K562 (cell line): ENCODE results near the gene ABCB6. TPM values are rescaled to one million over a fixed set of nuclear protein-coding genes. Genes with fewer than 3 reads are reported as not detected.
"Not testable (repeated sequence)": the region's sequence is repeated elsewhere in the genome, so short reads cannot be mapped to it uniquely, and the experiment has no call there.

Experiments used
- ATAC-seq: fragments of 200-7000 bp; cut with Tn5 transposase; 3 replicates; pipeline ENCODE4 v1.9.1; 2020; ENCODE audit warnings: moderate library complexity
- BruUV-seq: library from RNA; stranded (reverse); fragments of 400-500 nt; replicated peaks from 2 replicates; lab custom pipeline; 2021; lab: Mats Ljungman, UMichigan
- CTCF ChIA-PET: fragments of 300-600 bp; formaldehyde crosslinking; extraction: SDS; loops from one replicate; lab custom pipeline; 2021; ENCODE audit warnings: low intra/inter-chr PET ratio; lab: Yijun Ruan, JAX
- POLR2A ChIA-PET: fragments of 300-600, 350-650 bp; sonication (Branson Sonifier 250); formaldehyde crosslinking; extraction: SDS; loops from one replicate; lab custom pipeline; 2021; ENCODE audit warnings: antibody characterized with exemption, inconsistent platforms; lab: Yijun Ruan, JAX
- DNase-seq, 4 experiments: peaks; one replicate each; pipeline versions ENCODE4 v3.0.0 to v3.0.0-alpha.2; 2011 to 2018; ENCODE audit warnings: low spot score in 3 of 4, mixed read lengths in 3 of 4; ENCODE audit errors: extremely low read depth in 1 of 4
- FAIRE-seq: peaks from 2 replicates; lab custom pipeline; 2011; peaks lifted over from hg19 to GRCh38; lab: Jason Lieb, UNC
- H2AFZ ChIP-seq: 2 replicates; pipeline ENCODE4 v1.6.0; 2011; ENCODE audit warnings: low read depth, low read length, control low read depth, inconsistent platforms
- H3K27ac ChIP-seq: fragments of 200-600 bp; 3 replicates; pipeline ENCODE4 v1.8.0; 2011; ENCODE audit warnings: low read depth, mild to moderate bottlenecking, control low read depth, inconsistent platforms, low read length, moderate library complexity, mixed read lengths; ENCODE audit errors: extremely low read depth
- H3K27me3 ChIP-seq, 2 experiments: fragments of 300-600 bp in 1 of 2; 2 replicates in 1 of 2; 3 replicates in 1 of 2; pipeline versions ENCODE4 v1.6.0 to v1.8.0; 2011; ENCODE audit warnings: inconsistent platforms in 2 of 2, low read length in 2 of 2, mild to moderate bottlenecking in 1 of 2, mixed read lengths in 1 of 2, moderate library complexity in 1 of 2; ENCODE audit not compliant: control insufficient read depth in 2 of 2, insufficient read depth in 2 of 2
- H3K36me3 ChIP-seq: fragments of 300-600 bp; 3 replicates; pipeline ENCODE4 v1.8.0; 2011; ENCODE audit warnings: mild to moderate bottlenecking, low read length, inconsistent platforms; ENCODE audit not compliant: control insufficient read depth, insufficient read depth
- H3K4me1 ChIP-seq, 2 experiments: fragments of 200-600 bp in 1 of 2; replicated peaks in 1 of 2; 2 replicates in 1 of 2; 3 replicates in 1 of 2; pipeline versions ENCODE4 v1.5.1 to v1.8.0; 2011; ENCODE audit warnings: inconsistent platforms in 2 of 2, low read length in 2 of 2, mild to moderate bottlenecking in 1 of 2, mixed read lengths in 1 of 2, moderate library complexity in 1 of 2; ENCODE audit not compliant: control insufficient read depth in 2 of 2, insufficient read depth in 2 of 2
- H3K4me2 ChIP-seq: 2 replicates; pipeline ENCODE4 v1.6.1; 2011; ENCODE audit warnings: low read length, control low read depth, inconsistent platforms, mixed read lengths; ENCODE audit not compliant: insufficient read depth
- H3K4me3 ChIP-seq: fragments of 200-600 bp; sonication (generic), shearing (Covaris generic); 2 replicates; pipeline ENCODE4 v1.5.1; 2016; ENCODE audit warnings: control low read depth, inconsistent platforms
- H3K79me2 ChIP-seq: fragments of 200-600 bp; 3 replicates; pipeline ENCODE4 v1.8.0; 2011; ENCODE audit warnings: low read length, inconsistent platforms; ENCODE audit not compliant: control insufficient read depth, insufficient read depth
- H3K9ac ChIP-seq, 2 experiments: 2 replicates each; pipeline versions ENCODE4 v1.6.0 to v1.6.1; 2011; ENCODE audit warnings: low read depth in 2 of 2, low read length in 2 of 2, control low read depth in 1 of 2, inconsistent platforms in 1 of 2, mild to moderate bottlenecking in 1 of 2, mixed read lengths in 1 of 2; ENCODE audit not compliant: insufficient read depth in 1 of 2
- H3K9me1 ChIP-seq: one replicate; pipeline ENCODE4 v1.6.0; 2011; ENCODE audit warnings: inconsistent platforms, mild to moderate bottlenecking, low read length, moderate library complexity; ENCODE audit not compliant: control insufficient read depth, insufficient read depth
- H3K9me3 ChIP-seq: replicated peaks from 2 replicates; pipeline ENCODE4 v1.5.1; 2011; ENCODE audit warnings: low read depth, low read length, inconsistent platforms; ENCODE audit not compliant: control insufficient read depth, insufficient read depth
- H4K20me1 ChIP-seq: replicated peaks from 2 replicates; pipeline ENCODE4 v1.6.1; 2011; ENCODE audit warnings: low read length, inconsistent platforms, mixed read lengths; ENCODE audit not compliant: control insufficient read depth, insufficient read depth
- CBFA2T3 ChIP-seq: fragments of 450-650 bp; IDR thresholded peaks from 2 replicates; pipeline ENCODE4 v1.6.1; 2017
- CXXC5 ChIP-seq: fragments of 250-450 bp; sonication (Bioruptor Pico); IDR thresholded peaks from 2 replicates; pipeline ENCODE4 v1.8.0; 2022; ENCODE audit warnings: inconsistent platforms, mild to moderate bottlenecking, moderate library complexity
- DPF2 ChIP-seq: fragments of 450-650 bp; IDR thresholded peaks from 2 replicates; pipeline ENCODE4 v1.6.1; 2016
- ELF1 ChIP-seq: fragments of 200-800 bp; sonication (Bioruptor generic); IDR thresholded peaks from 2 replicates; pipeline ENCODE4 v1.6.1; 2016; ENCODE audit warnings: missing genetic modification characterization, missing compliant biosample characterization
- FOXP4 ChIP-seq: sonication (generic); formaldehyde crosslinking; IDR thresholded peaks from 2 replicates; pipeline ENCODE4 v1.8.0; 2022; ENCODE audit warnings: mild to moderate bottlenecking, missing genetic modification reagents, borderline replicate concordance
- HMBOX1 ChIP-seq: sonication (generic); IDR thresholded peaks from 2 replicates; pipeline ENCODE4 v1.6.1; 2016
- NFE2 ChIP-seq: IDR thresholded peaks from 2 replicates; pipeline ENCODE4 v1.6.1; 2014; ENCODE audit warnings: antibody characterized with exemption, low read depth
- ZNF316 ChIP-seq: fragments of 450-650 bp; IDR thresholded peaks from 2 replicates; pipeline ENCODE4 v1.6.1; 2016
- WGBS: fragments of 100-300 bp; shearing (Covaris generic); methylation state at CpG from one replicate; pipeline ENCODE4 v1.1.6; 2016; ENCODE audit warnings: low coverage, mixed read lengths; ENCODE audit not compliant: insufficient coverage; ENCODE audit errors: missing lambda C conversion rate; 5-methylcytosine and 5-hydroxymethylcytosine counted together
- in situ Hi-C: fragments of 300-500 bp; cut with MboI; formaldehyde crosslinking; loops from 4 replicates; pipeline ENCODE4 v1.15.0; 2018; ENCODE audit warnings: inconsistent platforms, mixed read lengths
- intact Hi-C: fragments of 100-400 bp; cut with micrococcal nuclease; formaldehyde crosslinking; loops from 2 replicates; pipeline ENCODE4 v1.14.2; 2022
- polyA plus RNA-seq, 8 experiments: library from polyadenylated mRNA; depleted of rRNA in 4 of 8; stranded (reverse) in 5 of 8; unstranded in 3 of 8; fragments of >200 nt; fragmentation: Nextera tagmentation in 2 of 8; fragmentation: Illumina TruSeq in 1 of 8; extraction: Ambion mirVana in 2 of 8; extraction: Trizol in 1 of 8; gene quantifications; 2 replicates each; pipeline versions ENCODE4 v1.2.1 to v1.2.3, GENCODE V29; 2011 to 2014; ENCODE audit warnings: inconsistent platforms in 1 of 8, missing spikeins in 1 of 8
- total RNA-seq, 7 experiments: library from RNA; depleted of rRNA in 6 of 7; stranded (reverse); fragments of >200 nt in 6 of 7; fragmentation: Illumina TruSeq in 2 of 7; extraction: Trizol in 2 of 7; gene quantifications; 2 replicates each; pipeline versions ENCODE4 v1.2.1 to v1.2.3, GENCODE V29; 2011 to 2021; ENCODE audit warnings: low replicate concordance in 1 of 7

Gene ABCB6
- total and polyA plus RNA-seq, 9 of the 15 experiments (the other 6 are each of a cell fraction or from before 2014, with no cell fraction given) = 3.7 to 29.8 (median 16.8) TPM

- TF ChIP-seq CXXC5 (CRISPR knock-in tag) (no peak), FOXP4 (CRISPR knock-in tag) (no peak), DPF2 (peak; percentile 12; the same call in 1 of the 2 replicates), HMBOX1 (peak; percentile 81), ZNF316 (peak; percentile 50), CBFA2T3 (peak; percentile 52), ELF1 (no peak), NFE2 (peak; percentile 60)
Observed at GRCh38 chr2:219261024-219261855, 42.5 kb upstream of the ABCB6 start (continued).

GRCh38 chr2:219258942-219259341 is 40.2 kb upstream of the ABCB6 start:
- ATAC-seq, CTCF ChIA-PET, in situ Hi-C loops, H3K9ac ChIP-seq, H2AFZ ChIP-seq, H3K79me2 ChIP-seq, H3K36me3 ChIP-seq, H3K27me3 ChIP-seq, H3K9me1 ChIP-seq, H4K20me1 ChIP-seq, intact Hi-C loops, FAIRE-seq, BruUV-seq, H3K27ac ChIP-seq, H3K4me2 ChIP-seq, H3K9me3 ChIP-seq, H3K4me3 ChIP-seq, DNase-seq: not testable (repeated sequence)
- POLR2A ChIA-PET = interaction anchor here (1.2 kb wide), 1 partner anchor 14 kb away, joined by 7 read pairs; the partner anchor contains the start of genes GLB1L and STK16
- H3K4me1 ChIP-seq = peaks cover 7 to 16% of the 10 kb centered on the region in 2 experiments; a peak in 4 of 5 replicates
- 61% methylated on average over 10 of the region's 10 CpGs for WGBS
